GM19193 (cell line): ENCODE measurements around the gene GGCX.

Source experiments
- POLR2A ChIP-seq: IDR thresholded peaks from 4 replicates; pipeline ENCODE4 v1.6.1; 2011; ENCODE audit not compliant: insufficient read depth, insufficient read length; ENCODE audit errors: extremely low read depth

GGCX gene

GRCh38 chr2:85539361-85540132 lies 21.7 kb downstream of the GGCX start:
- no peak for TF ChIP-seq POLR2A

GRCh38 chr2:85538507-85539360 lies 22.6 kb downstream of the GGCX start, which contains the start of gene MAT2A:
Gene MAT2A (plus strand): TSS chr2:85539168. CDS start chr2:85539288, 120 bp downstream.
- peak; percentile 100 for TF ChIP-seq POLR2A

- peak; percentile 32 for TF ChIP-seq POLR2A
These were observed 23.4 kb downstream of the GGCX start for GRCh38 chr2:85537600-85538506.

GRCh38 chr2:85536479-85536878 lies 24.8 kb downstream of the GGCX start:
- no peak for TF ChIP-seq POLR2A

- TF ChIP-seq POLR2A: no peak
These were observed 26.4 kb downstream of the GGCX start for GRCh38 chr2:85534881-85535280.

- no peak for TF ChIP-seq POLR2A
These were observed 27.2 kb downstream of the GGCX start for GRCh38 chr2:85534099-85534498.

- no peak for TF ChIP-seq POLR2A
These were observed 29.7 kb downstream of the GGCX start for GRCh38 chr2:85531589-85531988.

- TF ChIP-seq POLR2A: no peak
These were observed 31.5 kb downstream of the GGCX start for GRCh38 chr2:85529809-85530208.

GRCh38 chr2:85528355-85528754 lies 32.9 kb downstream of the GGCX start:
- no peak for TF ChIP-seq POLR2A

- TF ChIP-seq POLR2A: no peak
These were observed 33.5 kb downstream of the GGCX start for GRCh38 chr2:85527787-85528186.

GRCh38 chr2:85525567-85525966 lies 35.7 kb downstream of the GGCX start:
- TF ChIP-seq POLR2A: no peak

- TF ChIP-seq POLR2A: no peak
These were observed 36.3 kb downstream of the GGCX start for GRCh38 chr2:85525029-85525428.

GRCh38 chr2:85524336-85524908 lies 36.9 kb downstream of the GGCX start:
- no peak for TF ChIP-seq POLR2A

GRCh38 chr2:85523903-85524335 lies 37.4 kb downstream of the GGCX start:
- TF ChIP-seq POLR2A: no peak

GRCh38 chr2:85523062-85523902 lies 38.0 kb downstream of the GGCX start:
- no peak for TF ChIP-seq POLR2A
